Fibroblast of skin of abdomen (primary cell): ENCODE data around the gene CAMK4.
"Not testable (repeated sequence)": the region's sequence is repeated elsewhere in the genome, so short reads cannot be mapped to it uniquely, and the experiment has no call there.

ENCODE experiments used
- DNase-seq: peaks from one replicate; pipeline ENCODE4 v3.0.0-alpha.2; 2013

Gene CAMK4

GRCh38 chr5:111385051-111385450 is 160.9 kb downstream of the CAMK4 start:
- DNase-seq, result no peak

- no peak for DNase-seq
Observed at GRCh38 chr5:111385970-111386831, 162.0 kb downstream of the CAMK4 start.

- DNase-seq, result no peak
Observed at GRCh38 chr5:111386832-111387162, 162.6 kb downstream of the CAMK4 start.

GRCh38 chr5:111387361-111387760 is 163.2 kb downstream of the CAMK4 start:
- DNase-seq, result no peak

- DNase-seq, result peak; percentile 74
Observed at GRCh38 chr5:111389390-111390082, 165.4 kb downstream of the CAMK4 start.

- DNase-seq, result no peak
Observed at GRCh38 chr5:111392181-111392580, 168.0 kb downstream of the CAMK4 start.

GRCh38 chr5:111394586-111394985 is 170.4 kb downstream of the CAMK4 start:
- peak; percentile 76 for DNase-seq

- no peak for DNase-seq
Observed at GRCh38 chr5:111398013-111398412, 173.8 kb downstream of the CAMK4 start.

GRCh38 chr5:111399113-111399512 is 174.9 kb downstream of the CAMK4 start:
- DNase-seq, result no peak

- DNase-seq, result no peak
Observed at GRCh38 chr5:111401906-111402305, 177.7 kb downstream of the CAMK4 start.

- DNase-seq, result no peak
Observed at GRCh38 chr5:111404270-111404769, 180.1 kb downstream of the CAMK4 start.

GRCh38 chr5:111407562-111407961 is 183.4 kb downstream of the CAMK4 start:
- DNase-seq, result no peak

- DNase-seq, result no peak
Observed at GRCh38 chr5:111408817-111409216, 184.6 kb downstream of the CAMK4 start.

GRCh38 chr5:111409266-111409665 is 185.1 kb downstream of the CAMK4 start:
- not testable (repeated sequence) for DNase-seq

GRCh38 chr5:111410067-111410466 is 185.9 kb downstream of the CAMK4 start:
- not testable (repeated sequence) for DNase-seq

GRCh38 chr5:111411301-111411700 is 187.1 kb downstream of the CAMK4 start:
- peak; percentile 28 for DNase-seq

GRCh38 chr5:111412593-111412992 is 188.4 kb downstream of the CAMK4 start:
- no peak for DNase-seq

- DNase-seq, result no peak
Observed at GRCh38 chr5:111415053-111415452, 190.9 kb downstream of the CAMK4 start.

GRCh38 chr5:111422245-111422644 is 198.1 kb downstream of the CAMK4 start:
- DNase-seq, result no peak

GRCh38 chr5:111422747-111423720 is 198.8 kb downstream of the CAMK4 start:
- no peak for DNase-seq

- DNase-seq, result no peak
Observed at GRCh38 chr5:111425205-111425604, 201.0 kb downstream of the CAMK4 start.

- DNase-seq, result no peak
Observed at GRCh38 chr5:111427762-111428161, 203.6 kb downstream of the CAMK4 start.
